ENCODE data around the gene DENND1A.

DNA sequence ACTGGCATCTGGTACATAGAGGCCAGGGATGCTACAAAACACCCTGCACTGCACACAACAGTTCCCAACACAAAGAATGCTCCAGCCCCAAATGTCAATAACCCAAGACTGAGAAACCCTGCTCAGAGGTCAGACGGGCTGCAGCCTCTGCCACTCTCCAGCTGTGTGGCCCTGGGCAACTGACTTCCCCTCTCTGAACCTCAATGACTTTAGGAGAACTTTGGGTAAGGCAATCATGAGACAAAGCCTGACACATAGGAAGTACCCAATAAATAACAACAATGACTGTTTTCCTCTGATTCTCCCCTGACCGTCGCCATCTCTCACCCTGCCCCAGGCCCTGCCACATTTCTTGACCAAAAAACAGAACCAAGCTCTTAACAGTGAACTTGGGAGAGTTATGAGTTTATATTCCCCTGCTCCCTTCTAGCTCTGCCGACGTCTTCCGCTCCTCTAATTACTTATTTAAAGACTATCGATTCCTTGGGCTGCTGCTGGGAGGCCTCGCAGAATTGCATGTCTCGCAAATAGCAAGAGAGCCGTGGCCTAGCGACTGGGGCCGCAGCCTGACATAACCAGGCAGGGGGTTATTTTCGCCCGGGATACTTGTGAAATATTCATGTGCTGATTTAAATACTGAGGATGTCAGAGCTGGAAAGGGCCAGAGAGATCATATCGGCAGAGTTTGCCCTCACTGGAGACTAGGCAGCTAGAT lies 598.4 kb downstream of the DENND1A start:
- TF ChIP-seq ELF4 (IDR thresholded peaks at IDR 0.05), result no peak
- TF ChIP-seq HDGF (IDR thresholded peaks at IDR 0.05; ENCODE audit: borderline replicate concordance), result no peak
- no peak for TF ChIP-seq FOXM1 (IDR thresholded peaks at IDR 0.05; ENCODE audit: borderline replicate concordance)
- no peak for TF ChIP-seq FOXA1 (IDR thresholded peaks at IDR 0.05)
- no peak for TF ChIP-seq SP1 (IDR thresholded peaks at IDR 0.05)

Data from HEK293T (cell line).